Endothelial cell (in vitro differentiated cells): ENCODE measurements around the gene EME2. TPM values are rescaled to one million over a fixed set of nuclear protein-coding genes. Genes with fewer than 3 reads are reported as not detected.
A peak's percentile ranks its signal among the peaks of the same experiment; 100 is the strongest.

Source experiments
- DNase-seq: peaks from one replicate; pipeline ENCODE4 v3.0.0; 2021; ENCODE audit warnings: low spot score
- H3K27ac Mint-ChIP-seq: one replicate; pipeline ENCODE4 v1.8.0; 2021; ENCODE audit warnings: mixed read lengths, inconsistent platforms; ENCODE audit not compliant: unreplicated experiment
- H3K27me3 Mint-ChIP-seq: one replicate; pipeline ENCODE4 v1.8.0; 2021; ENCODE audit warnings: mild to moderate bottlenecking, moderate library complexity, mixed read lengths, inconsistent platforms; ENCODE audit not compliant: unreplicated experiment
- H3K36me3 Mint-ChIP-seq: one replicate; pipeline ENCODE4 v1.8.0; 2021; ENCODE audit warnings: mild to moderate bottlenecking, low read depth, mixed read lengths, inconsistent platforms; ENCODE audit not compliant: unreplicated experiment
- H3K4me1 Mint-ChIP-seq: one replicate; pipeline ENCODE4 v1.8.0; 2021; ENCODE audit warnings: mild to moderate bottlenecking, mixed read lengths, inconsistent platforms; ENCODE audit not compliant: unreplicated experiment
- H3K4me3 Mint-ChIP-seq: one replicate; pipeline ENCODE4 v1.8.0; 2021; ENCODE audit warnings: mild to moderate bottlenecking, mixed read lengths, inconsistent platforms; ENCODE audit not compliant: unreplicated experiment
- H3K9me3 Mint-ChIP-seq: one replicate; pipeline ENCODE4 v1.8.0; 2021; ENCODE audit warnings: mixed read lengths, inconsistent platforms; ENCODE audit not compliant: unreplicated experiment
- CTCF ChIP-seq: fragments of 200-600 bp; sonication (generic); IDR thresholded peaks from one replicate; pipeline ENCODE4 v1.5.0; 2021; ENCODE audit warnings: antibody characterized with exemption; ENCODE audit not compliant: unreplicated experiment
- long read RNA-seq: library from polyadenylated mRNA; unstranded; transcript quantifications from one replicate; pipeline ENCODE4 v2.0.0, GENCODE V29; 2020; ENCODE audit not compliant: unreplicated experiment
- total RNA-seq: library from RNA; stranded (reverse); fragmentation: NEBNext Ultra II Directional; extraction: Animal tissue kit (Norgen Biotek cat#: 25700); gene quantifications from one replicate; pipeline ENCODE4 v1.2.1, GENCODE V29; 2021; ENCODE audit not compliant: unreplicated experiment

EME2 gene
- total RNA-seq: 25.4 TPM
- long read RNA-seq, partial matches to known transcripts: 0 of 1 reads
- long read RNA-seq, other reads (novel, unspliced or antisense): 1 of 1 reads

GRCh38 chr16:1772362-1772907 is at the start of gene EME2:
TSS of gene EME2 (plus strand) at chr16:1772810. CDS start at chr16:1773228, 418 bp downstream.
- DNase-seq: no peak
- no peak for TF ChIP-seq CTCF
- peak within 1 kb of the TSS; percentile 90 for H3K27ac Mint-ChIP-seq

GRCh38 chr16:1723450-1724147 is 49.0 kb upstream of the EME2 start:
- Mint-ChIP-seq H3K4me1 (peaks cover 5% of the 10 kb centered on the region), H3K27me3 (peaks cover 2% of the 10 kb centered on the region), H3K9me3 (no peaks in the 10 kb centered on the region), H3K36me3 (peaks cover 18% of the 10 kb centered on the region), H3K27ac (no peak overlapping the region), H3K4me3 (no peak overlapping the region)
- peak; percentile 82 for TF ChIP-seq CTCF
- peak; percentile 60 for DNase-seq

More at GRCh38 chr16:1772362-1772907, at the start of gene EME2:
- peaks cover 10% of the 10 kb centered on the region for H3K4me1 Mint-ChIP-seq
- H3K36me3 Mint-ChIP-seq: peaks cover 5% of the 10 kb centered on the region
- H3K9me3 Mint-ChIP-seq: no peaks in the 10 kb centered on the region
- H3K27me3 Mint-ChIP-seq: peaks cover 13% of the 10 kb centered on the region
- H3K4me3 Mint-ChIP-seq: peak within 1 kb of the TSS; percentile 97

- H3K36me3 Mint-ChIP-seq: peaks cover 25% of the 10 kb centered on the region
- DNase-seq: no peak
- TF ChIP-seq CTCF: no peak
- H3K4me3 Mint-ChIP-seq: no peak overlapping the region
- no peaks in the 10 kb centered on the region for H3K9me3 Mint-ChIP-seq
- no peak overlapping the region for H3K27ac Mint-ChIP-seq
- H3K27me3 Mint-ChIP-seq: peaks cover 2% of the 10 kb centered on the region
- H3K4me1 Mint-ChIP-seq: peaks cover 5% of the 10 kb centered on the region
Measured at GRCh38 chr16:1724491-1724890, 48.1 kb upstream of the EME2 start.

- Mint-ChIP-seq H3K27me3 (no peaks in the 10 kb centered on the region), H3K4me1 (peaks cover 8% of the 10 kb centered on the region), H3K9me3 (no peaks in the 10 kb centered on the region), H3K27ac (peak overlapping the region; percentile 0), H3K4me3 (peak overlapping the region; percentile 61), H3K36me3 (peaks cover 28% of the 10 kb centered on the region)
- TF ChIP-seq CTCF: no peak
- DNase-seq: no peak
Measured at GRCh38 chr16:1726661-1727502, 45.7 kb upstream of the EME2 start.
